Right lobe of liver (tissue), 4 donors: ENCODE data around the gene DNAL4.

Experiments
- POLR2A ChIP-seq: fragments of 450-650 bp; IDR thresholded peaks from one replicate; pipeline ENCODE4 v1.6.1; 2017; ENCODE audit warnings: antibody characterized with exemption, mild to moderate bottlenecking
- TF ChIP-seq, protein P1 (sequence below), 4 donors: fragments of 200-600 bp in 3 of 4; fragments of 450-650 bp in 1 of 4; IDR thresholded peaks; one replicate each; pipeline versions ENCODE4 v1.5.1 to v1.8.0; 2016 to 2022; ENCODE audit warnings: antibody characterized with exemption in 4 of 4, mild to moderate bottlenecking in 2 of 4
- donor health status: DM: no; HTN: no; CAD: no.
- donor health status: DM: no; HTN: no; CAD: no.
- donor health status: DM: no; HTN: yes; CAD: no.

GRCh38 chr22:38775656-38776055, 18.3 kb downstream of the DNAL4 start:
- TF ChIP-seq, protein P1, sequence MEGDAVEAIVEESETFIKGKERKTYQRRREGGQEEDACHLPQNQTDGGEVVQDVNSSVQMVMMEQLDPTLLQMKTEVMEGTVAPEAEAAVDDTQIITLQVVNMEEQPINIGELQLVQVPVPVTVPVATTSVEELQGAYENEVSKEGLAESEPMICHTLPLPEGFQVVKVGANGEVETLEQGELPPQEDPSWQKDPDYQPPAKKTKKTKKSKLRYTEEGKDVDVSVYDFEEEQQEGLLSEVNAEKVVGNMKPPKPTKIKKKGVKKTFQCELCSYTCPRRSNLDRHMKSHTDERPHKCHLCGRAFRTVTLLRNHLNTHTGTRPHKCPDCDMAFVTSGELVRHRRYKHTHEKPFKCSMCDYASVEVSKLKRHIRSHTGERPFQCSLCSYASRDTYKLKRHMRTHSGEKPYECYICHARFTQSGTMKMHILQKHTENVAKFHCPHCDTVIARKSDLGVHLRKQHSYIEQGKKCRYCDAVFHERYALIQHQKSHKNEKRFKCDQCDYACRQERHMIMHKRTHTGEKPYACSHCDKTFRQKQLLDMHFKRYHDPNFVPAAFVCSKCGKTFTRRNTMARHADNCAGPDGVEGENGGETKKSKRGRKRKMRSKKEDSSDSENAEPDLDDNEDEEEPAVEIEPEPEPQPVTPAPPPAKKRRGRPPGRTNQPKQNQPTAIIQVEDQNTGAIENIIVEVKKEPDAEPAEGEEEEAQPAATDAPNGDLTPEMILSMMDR (IDR thresholded peaks at IDR 0.05), result no peak
- no peak for TF ChIP-seq POLR2A
